A673 (cell line): ENCODE measurements around the gene SLC6A9. TPM values are rescaled to one million over a fixed set of nuclear protein-coding genes. Genes with fewer than 3 reads are reported as not detected.

Source experiments
- BruUV-seq: library from RNA; stranded (reverse); fragments of 400-500 nt; replicated peaks from 2 replicates; lab custom pipeline; 2021; lab: Mats Ljungman, UMichigan
- CTCF ChIA-PET: fragments of 300-600 bp; sonication (Branson Sonifier 250); formaldehyde crosslinking; loops from one replicate; lab custom pipeline; 2022; ENCODE audit warnings: antibody characterized with exemption; lab: Charles Lee
- POLR2A ChIA-PET: fragments of 300-600 bp; sonication (Branson Sonifier 250); formaldehyde crosslinking; loops from one replicate; lab custom pipeline; 2022; ENCODE audit warnings: antibody characterized with exemption; ENCODE audit not compliant: low non-redundant PET; lab: Charles Lee
- DNase-seq: peaks from one replicate; pipeline ENCODE4 v3.0.0-alpha.2; 2015; ENCODE audit warnings: low spot score
- H3K27ac ChIP-seq: fragments of 200-600 bp; sonication (generic); 2 replicates; pipeline ENCODE4 v1.5.1; 2016; ENCODE audit warnings: mixed run types, low read depth, mild to moderate bottlenecking, mixed read lengths, antibody characterized with exemption, low read length; ENCODE audit not compliant: poor library complexity, severe bottlenecking
- H3K27me3 ChIP-seq: fragments of 200-600 bp; sonication (generic); replicated peaks from 2 replicates; pipeline ENCODE4 v1.6.1; 2017; ENCODE audit warnings: mixed run types, low read depth, mild to moderate bottlenecking, mixed read lengths, antibody characterized with exemption, low read length; ENCODE audit not compliant: insufficient read depth, poor library complexity
- H3K36me3 ChIP-seq: fragments of 200-600 bp; sonication (generic); 2 replicates; pipeline ENCODE4 v1.6.1; 2016; ENCODE audit warnings: mixed run types, mild to moderate bottlenecking, mixed read lengths, antibody characterized with exemption, low read length; ENCODE audit not compliant: insufficient read depth, poor library complexity, severe bottlenecking
- H3K4me1 ChIP-seq: fragments of 200-600 bp; sonication (generic); 2 replicates; pipeline ENCODE4 v1.6.1; 2017; ENCODE audit warnings: mixed run types, mild to moderate bottlenecking, mixed read lengths, antibody characterized with exemption, low read length; ENCODE audit not compliant: insufficient read depth, poor library complexity, severe bottlenecking
- H3K4me3 ChIP-seq: fragments of 200-600 bp; sonication (generic); 2 replicates; pipeline ENCODE4 v1.5.1; 2016; ENCODE audit warnings: low read depth, mixed run types, mild to moderate bottlenecking, mixed read lengths, low read length; ENCODE audit not compliant: poor library complexity, severe bottlenecking
- H3K9me3 ChIP-seq: fragments of 200-600 bp; sonication (generic); 2 replicates; pipeline ENCODE4 v1.6.1; 2016; ENCODE audit warnings: mixed run types, low read depth, mild to moderate bottlenecking, mixed read lengths, antibody characterized with exemption, low read length; ENCODE audit not compliant: poor library complexity, severe bottlenecking
- EZH2 ChIP-seq: fragments of 200-600 bp; sonication (generic); IDR thresholded peaks from 2 replicates; pipeline ENCODE4 v1.6.1; 2017; ENCODE audit warnings: borderline replicate concordance, low read depth, mild to moderate bottlenecking, mixed read lengths, antibody characterized with exemption, low read length; ENCODE audit not compliant: poor library complexity, severe bottlenecking
- intact Hi-C: fragments of 100-400 bp; cut with micrococcal nuclease; formaldehyde crosslinking; loops from one replicate; pipeline ENCODE4 v1.10.0; 2022; ENCODE audit not compliant: unreplicated experiment
- total RNA-seq: library from RNA; stranded (reverse); gene quantifications from 2 replicates; pipeline ENCODE4 v1.2.3, GENCODE V29; 2021
- TF ChIP-seq, protein P1 (sequence below): fragments of 300-800, 200-600 bp; sonication (generic); conservative IDR thresholded peaks from 2 replicates; pipeline ENCODE4 v1.5.1; 2017; ENCODE audit warnings: low read depth, mild to moderate bottlenecking, antibody characterized with exemption, low read length, moderate library complexity, mixed read lengths

The SLC6A9 gene
- total RNA-seq, 1 experiment from 2014 or later, result 31.4 TPM

DNA sequence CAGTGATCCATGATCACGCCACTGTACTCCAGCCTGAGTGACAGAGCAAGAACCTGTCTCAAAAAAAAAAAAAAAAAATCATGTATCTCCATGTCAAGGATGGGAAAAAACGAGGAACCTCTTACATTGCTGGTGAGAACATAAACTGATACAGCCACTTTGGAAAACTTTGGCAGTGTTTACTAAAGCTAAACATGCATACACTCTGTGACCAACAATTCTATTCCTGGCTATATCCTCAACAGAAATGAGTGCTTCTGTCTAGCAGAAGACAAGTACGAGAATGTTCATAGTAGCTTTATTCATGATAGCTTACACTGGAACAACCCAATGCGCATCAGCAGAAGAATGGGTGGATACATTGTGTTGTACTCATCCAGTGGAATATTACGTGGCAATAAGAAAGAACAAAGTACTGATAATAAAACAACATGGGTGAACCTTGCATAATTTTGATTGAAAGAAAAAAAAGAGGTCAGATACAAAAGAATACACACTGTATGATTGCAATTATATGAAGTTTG lies 31.5 kb upstream of the SLC6A9 start:
- no peaks in the 10 kb centered on the region for H3K4me1 ChIP-seq
- intact Hi-C loops, result no loop called here
- no peaks in the 10 kb centered on the region for H3K27me3 ChIP-seq
- CTCF ChIA-PET, result no interaction called here
- DNase-seq, result no peak
- H3K36me3 ChIP-seq, result no peaks in the 10 kb centered on the region
- no peaks in the 10 kb centered on the region for H3K9me3 ChIP-seq
- POLR2A ChIA-PET, result interaction anchor here (0.6 kb wide), 1 partner anchor 108 kb away, joined by 3 read pairs; no protein-coding TSS in a partner anchor
- BruUV-seq, result no TSS peak
- H3K4me3 ChIP-seq, result no peak overlapping the region
- no peak for TF ChIP-seq EZH2
- TF ChIP-seq, protein P1, sequence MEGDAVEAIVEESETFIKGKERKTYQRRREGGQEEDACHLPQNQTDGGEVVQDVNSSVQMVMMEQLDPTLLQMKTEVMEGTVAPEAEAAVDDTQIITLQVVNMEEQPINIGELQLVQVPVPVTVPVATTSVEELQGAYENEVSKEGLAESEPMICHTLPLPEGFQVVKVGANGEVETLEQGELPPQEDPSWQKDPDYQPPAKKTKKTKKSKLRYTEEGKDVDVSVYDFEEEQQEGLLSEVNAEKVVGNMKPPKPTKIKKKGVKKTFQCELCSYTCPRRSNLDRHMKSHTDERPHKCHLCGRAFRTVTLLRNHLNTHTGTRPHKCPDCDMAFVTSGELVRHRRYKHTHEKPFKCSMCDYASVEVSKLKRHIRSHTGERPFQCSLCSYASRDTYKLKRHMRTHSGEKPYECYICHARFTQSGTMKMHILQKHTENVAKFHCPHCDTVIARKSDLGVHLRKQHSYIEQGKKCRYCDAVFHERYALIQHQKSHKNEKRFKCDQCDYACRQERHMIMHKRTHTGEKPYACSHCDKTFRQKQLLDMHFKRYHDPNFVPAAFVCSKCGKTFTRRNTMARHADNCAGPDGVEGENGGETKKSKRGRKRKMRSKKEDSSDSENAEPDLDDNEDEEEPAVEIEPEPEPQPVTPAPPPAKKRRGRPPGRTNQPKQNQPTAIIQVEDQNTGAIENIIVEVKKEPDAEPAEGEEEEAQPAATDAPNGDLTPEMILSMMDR, result no peak
- H3K27ac ChIP-seq, result no peak overlapping the region

DNA sequence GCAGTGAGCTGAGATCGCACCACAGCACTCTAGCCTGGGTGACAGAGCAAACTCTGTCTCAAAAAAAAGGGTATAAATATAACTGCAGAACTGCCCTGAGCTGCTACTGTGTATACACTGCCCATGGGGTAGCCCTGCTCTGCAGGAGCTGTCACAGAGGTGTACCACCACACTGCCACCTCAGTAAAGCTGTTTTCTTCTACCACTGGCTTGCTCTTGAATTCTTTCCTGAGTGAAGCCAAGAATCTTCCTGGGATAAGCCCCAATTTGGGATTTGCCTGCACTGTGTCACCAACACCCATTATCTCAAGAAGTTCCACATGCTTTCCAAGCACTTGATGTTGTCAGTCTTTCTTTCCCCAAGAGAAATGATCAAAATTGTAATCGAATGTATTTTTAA lies 30.6 kb upstream of the SLC6A9 start:
- Histone ChIP-seq H3K9me3 (no peaks in the 10 kb centered on the region), H3K27ac (no peak overlapping the region), H3K36me3 (no peaks in the 10 kb centered on the region), H3K4me3 (no peak overlapping the region), H3K27me3 (no peaks in the 10 kb centered on the region), H3K4me1 (no peaks in the 10 kb centered on the region)
- DNase-seq, result no peak
- ChIA-PET POLR2A (interaction anchor here (0.6 kb wide), 1 partner anchor 108 kb away, joined by 3 read pairs; no protein-coding TSS in a partner anchor), CTCF (no interaction called here)
- intact Hi-C loops, result no loop called here
- no peak for TF ChIP-seq EZH2
- TF ChIP-seq, protein P1, result no peak
- no TSS peak for BruUV-seq

- CTCF ChIA-PET, result interaction anchor here (0.5 kb wide), 1 partner anchor 31 kb away, joined by 3 read pairs; no protein-coding TSS in a partner anchor
- Histone ChIP-seq H3K4me1 (no peaks in the 10 kb centered on the region), H3K27me3 (no peaks in the 10 kb centered on the region), H3K36me3 (no peaks in the 10 kb centered on the region), H3K27ac (no peak overlapping the region), H3K4me3 (no peak overlapping the region), H3K9me3 (no peaks in the 10 kb centered on the region)
- POLR2A ChIA-PET, result no interaction called here
- no peak for DNase-seq
- TF ChIP-seq EZH2, result no peak
- TF ChIP-seq, protein P1, result no peak
- intact Hi-C loops, result no loop called here
- BruUV-seq, result no TSS peak
Observed at GRCh38 chr1:44060830-44061267, 29.6 kb upstream of the SLC6A9 start.
